Lower leg skin (tissue), 3 donors: ENCODE results near the gene GPC3.

Source experiments
- CTCF ChIP-seq, 3 donors: fragments of 450-650 bp; IDR thresholded peaks; one replicate each; pipeline ENCODE4 v1.5.1; 2016; ENCODE audit warnings: antibody characterized with exemption in 3 of 3, mild to moderate bottlenecking in 3 of 3, moderate library complexity in 2 of 3
- POLR2A ChIP-seq, 2 donors: fragments of 450-650 bp; IDR thresholded peaks; one replicate each; pipeline ENCODE4 v1.6.1; 2016 to 2017; ENCODE audit warnings: antibody characterized with exemption in 2 of 2, mild to moderate bottlenecking in 1 of 2, moderate library complexity in 1 of 2

GRCh38 chrX:133611676-133612075, 373.7 kb downstream of the GPC3 start:
- TF ChIP-seq CTCF (IDR thresholded peaks at IDR 0.05): no peak
- no peak for TF ChIP-seq POLR2A (IDR thresholded peaks at IDR 0.05)
